HG02759 (cell line): ENCODE results near the gene DTYMK.
A peak's percentile ranks its signal among the peaks of the same experiment; 100 is the strongest.
"Not testable (repeated sequence)": the region's sequence is repeated elsewhere in the genome, so short reads cannot be mapped to it uniquely, and the experiment has no call there.

Source experiments
- ATAC-seq: cut with Tn5 transposase; IDR thresholded peaks from one replicate; pipeline ENCODE4 v1.9.1; 2021; ENCODE audit warnings: mild to moderate bottlenecking, moderate library complexity; ENCODE audit not compliant: unreplicated experiment

The DTYMK gene, protein sequence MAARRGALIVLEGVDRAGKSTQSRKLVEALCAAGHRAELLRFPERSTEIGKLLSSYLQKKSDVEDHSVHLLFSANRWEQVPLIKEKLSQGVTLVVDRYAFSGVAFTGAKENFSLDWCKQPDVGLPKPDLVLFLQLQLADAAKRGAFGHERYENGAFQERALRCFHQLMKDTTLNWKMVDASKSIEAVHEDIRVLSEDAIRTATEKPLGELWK

GRCh38 chr2:241686650-241687425 is at the start of gene DTYMK:
DTYMK (minus strand) TSS chr2:241686815; CDS start chr2:241686783, 32 bp downstream.
- ATAC-seq: peak; percentile 97

- ATAC-seq: no peak
Measured at GRCh38 chr2:241736111-241736510, 49.5 kb upstream of the DTYMK start.

DNA sequence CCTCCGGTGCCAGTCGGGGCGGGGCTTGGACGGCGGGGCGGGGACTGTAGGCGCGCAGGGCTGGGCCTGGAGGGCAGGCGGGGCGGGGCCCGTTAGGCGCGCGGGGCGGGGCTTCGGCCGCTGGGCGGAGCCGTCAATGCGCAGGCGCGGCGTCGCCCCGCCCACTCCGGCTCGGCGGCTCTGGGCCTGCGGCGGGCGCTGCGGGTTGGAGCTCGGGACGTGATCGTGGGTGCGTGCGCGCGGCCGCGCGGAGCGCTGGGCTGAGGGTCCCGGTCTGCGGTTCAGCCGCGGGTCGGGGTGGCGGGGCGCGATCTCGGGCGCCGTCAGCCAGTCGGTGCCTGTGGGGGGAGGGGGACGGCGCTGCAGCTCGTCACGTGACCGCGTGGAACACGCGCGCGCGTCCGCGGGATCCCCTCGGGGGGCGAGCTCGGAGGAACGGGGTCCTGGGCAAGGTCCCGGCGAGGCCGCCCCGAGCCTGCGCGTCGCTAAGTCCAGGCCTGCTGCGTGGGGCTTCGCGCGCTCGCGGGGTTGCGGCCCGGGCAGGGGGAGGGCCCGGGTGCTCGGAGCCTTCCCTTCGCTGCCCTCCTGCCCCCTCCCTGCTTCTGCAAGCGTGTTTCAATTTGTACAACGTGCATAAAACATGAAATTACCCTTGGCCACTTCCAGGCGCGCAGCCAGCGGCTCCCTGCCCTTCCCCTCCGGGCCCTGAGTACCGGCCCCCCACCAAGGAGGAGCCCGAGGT is 48.0 kb upstream of the DTYMK start, which contains the start of gene D2HGDH:
Gene D2HGDH (plus strand): TSS at position 164 of the 742 bp plus-strand sequence. CDS start 595 bp downstream, outside the sequence.
- peak; percentile 78 for ATAC-seq

- peak; percentile 27 for ATAC-seq
Measured at GRCh38 chr2:241734208-241734466, 47.5 kb upstream of the DTYMK start.

DNA sequence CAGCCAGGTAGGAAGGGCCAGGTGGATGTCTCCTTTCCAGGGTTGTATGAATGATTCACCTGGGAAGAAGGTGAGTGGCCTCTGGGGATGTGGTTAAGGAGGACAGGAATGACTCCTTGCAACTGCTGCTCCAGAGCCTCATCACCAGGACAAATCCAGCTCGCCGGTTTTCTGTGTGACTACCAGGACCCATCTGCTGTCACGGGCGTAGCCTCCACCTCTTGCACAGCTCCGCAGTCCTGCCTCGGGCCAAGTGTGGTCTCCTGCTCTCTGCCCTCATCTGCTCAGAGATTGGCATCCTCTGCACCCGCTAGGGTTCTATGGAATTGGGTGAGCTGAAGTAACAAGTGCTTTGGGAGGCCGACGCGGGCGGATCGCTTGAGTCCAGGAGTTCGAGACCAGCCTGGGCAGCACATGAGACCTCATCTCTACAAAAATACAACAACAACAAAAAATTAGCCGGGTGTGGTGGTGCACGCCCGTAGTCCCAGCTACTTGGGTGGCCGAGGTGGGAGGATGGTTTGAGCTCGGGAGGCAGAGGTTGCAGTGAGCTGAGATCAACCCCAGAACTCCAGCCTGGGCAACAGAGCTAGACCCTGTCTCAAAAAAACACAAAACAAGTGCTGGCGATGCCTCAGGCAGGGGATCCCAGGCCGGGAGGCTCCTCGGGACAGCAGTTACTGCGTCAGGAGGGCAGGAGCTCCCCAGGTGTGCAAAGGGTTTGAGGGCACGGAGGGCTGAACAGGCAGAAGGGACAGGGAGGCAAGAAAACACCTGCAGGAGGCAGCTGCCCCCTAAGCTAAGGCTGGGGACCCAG is 47.0 kb upstream of the DTYMK start:
- ATAC-seq: no peak

DNA sequence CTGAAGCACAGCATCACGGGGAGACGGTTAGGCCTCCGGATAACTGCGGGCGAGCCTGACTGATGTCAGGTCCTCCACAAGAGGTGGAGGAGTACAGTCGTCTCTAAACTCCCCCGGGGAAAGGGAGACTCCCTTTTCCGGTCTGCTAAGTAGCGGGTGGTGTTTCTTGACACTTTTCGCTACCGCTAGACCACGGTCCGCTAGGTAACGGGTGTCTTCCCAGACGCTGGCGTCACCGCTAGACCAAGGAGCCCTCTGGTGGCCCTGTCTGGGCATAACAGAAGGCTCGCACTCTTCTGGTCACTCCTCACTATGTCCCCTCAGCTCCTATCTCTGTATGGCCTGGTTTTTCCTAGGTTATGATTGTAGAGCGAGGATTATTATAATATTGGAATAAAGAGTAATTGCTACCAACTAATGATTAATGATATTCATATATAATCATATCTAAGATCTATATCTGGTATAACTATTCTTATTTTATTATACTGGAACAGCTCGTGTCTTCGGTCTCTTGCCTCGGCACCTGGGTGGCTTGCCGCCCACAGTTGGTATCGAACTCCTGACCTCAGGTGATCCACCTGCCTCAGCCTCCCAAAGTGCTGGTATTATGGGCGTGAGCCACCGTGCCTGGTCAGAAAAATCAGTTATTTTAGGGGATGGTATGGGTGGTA is 46.0 kb upstream of the DTYMK start:
- ATAC-seq: not testable (repeated sequence)

DNA sequence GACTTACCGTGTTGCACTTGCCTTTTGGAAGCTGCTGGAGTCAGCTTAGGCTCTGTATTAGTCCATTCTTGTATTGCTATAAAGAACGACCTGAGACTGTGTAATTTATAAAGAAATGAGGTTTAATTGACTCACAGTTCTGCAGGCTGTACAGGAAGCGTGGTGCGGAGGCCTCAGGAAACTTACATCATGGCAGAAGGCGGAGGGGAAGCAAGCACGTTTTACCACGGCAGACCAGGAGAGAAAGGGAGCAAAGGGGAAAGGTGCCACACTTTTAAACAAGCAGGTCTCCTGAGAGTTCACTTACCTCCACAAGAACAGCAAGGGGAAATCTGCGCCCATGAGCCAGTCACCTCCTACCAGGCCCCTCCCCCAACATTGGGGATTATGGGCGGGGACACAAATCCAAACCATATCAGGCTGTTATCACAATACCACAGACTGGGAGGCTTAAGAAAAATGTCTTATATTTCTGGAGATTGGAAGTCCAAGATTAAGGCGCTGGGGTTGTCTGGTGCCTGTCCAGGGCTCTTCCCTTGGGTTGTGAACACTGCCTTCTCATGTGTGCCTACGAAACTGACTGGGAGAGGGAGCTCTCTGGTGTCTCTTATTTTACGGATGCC is 44.2 kb upstream of the DTYMK start:
- no peak for ATAC-seq

DNA sequence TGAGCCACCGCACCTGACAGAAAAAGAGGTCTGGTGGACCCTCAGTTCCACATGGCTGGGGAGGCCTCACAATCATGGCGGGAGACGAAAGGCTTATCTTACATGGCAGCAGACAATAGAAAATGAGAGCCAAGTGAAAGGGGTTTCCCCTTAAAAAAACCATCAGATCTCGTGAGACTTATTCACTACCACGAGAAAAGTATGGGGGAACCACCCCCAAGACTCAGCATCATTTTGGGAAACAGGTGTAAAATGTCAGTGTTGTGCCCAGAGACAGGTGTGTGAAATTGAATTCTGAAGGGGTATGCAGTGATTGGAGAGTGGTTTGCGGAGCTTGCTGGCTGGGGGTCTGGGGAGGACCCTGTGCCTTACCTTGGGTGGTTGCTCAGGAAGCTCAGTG is 43.3 kb upstream of the DTYMK start:
- ATAC-seq: no peak

GRCh38 chr2:241728627-241729026 is 42.0 kb upstream of the DTYMK start:
- ATAC-seq: no peak

- no peak for ATAC-seq
Measured at GRCh38 chr2:241728000-241728399, 41.4 kb upstream of the DTYMK start.

DNA sequence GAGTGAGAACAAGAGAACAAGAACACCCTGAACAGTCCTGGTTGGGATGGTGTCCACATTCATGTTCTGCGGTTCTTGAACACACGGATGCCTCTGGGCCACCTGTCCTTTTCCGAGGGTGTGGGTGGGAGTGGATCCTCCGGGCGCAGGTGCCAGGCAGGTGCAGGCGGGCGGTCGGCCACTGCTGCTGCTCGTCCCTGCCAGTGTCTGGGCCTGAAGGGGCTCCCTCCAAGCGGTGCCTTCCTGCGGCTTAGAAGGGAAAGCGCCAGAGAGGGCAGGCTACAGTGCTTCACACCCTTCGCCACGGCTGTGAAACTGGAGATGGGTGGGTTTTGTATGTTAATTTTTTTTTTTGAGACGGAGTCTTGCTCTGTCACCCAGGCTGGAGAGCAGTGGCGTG is 39.8 kb upstream of the DTYMK start:
- no peak for ATAC-seq

DNA sequence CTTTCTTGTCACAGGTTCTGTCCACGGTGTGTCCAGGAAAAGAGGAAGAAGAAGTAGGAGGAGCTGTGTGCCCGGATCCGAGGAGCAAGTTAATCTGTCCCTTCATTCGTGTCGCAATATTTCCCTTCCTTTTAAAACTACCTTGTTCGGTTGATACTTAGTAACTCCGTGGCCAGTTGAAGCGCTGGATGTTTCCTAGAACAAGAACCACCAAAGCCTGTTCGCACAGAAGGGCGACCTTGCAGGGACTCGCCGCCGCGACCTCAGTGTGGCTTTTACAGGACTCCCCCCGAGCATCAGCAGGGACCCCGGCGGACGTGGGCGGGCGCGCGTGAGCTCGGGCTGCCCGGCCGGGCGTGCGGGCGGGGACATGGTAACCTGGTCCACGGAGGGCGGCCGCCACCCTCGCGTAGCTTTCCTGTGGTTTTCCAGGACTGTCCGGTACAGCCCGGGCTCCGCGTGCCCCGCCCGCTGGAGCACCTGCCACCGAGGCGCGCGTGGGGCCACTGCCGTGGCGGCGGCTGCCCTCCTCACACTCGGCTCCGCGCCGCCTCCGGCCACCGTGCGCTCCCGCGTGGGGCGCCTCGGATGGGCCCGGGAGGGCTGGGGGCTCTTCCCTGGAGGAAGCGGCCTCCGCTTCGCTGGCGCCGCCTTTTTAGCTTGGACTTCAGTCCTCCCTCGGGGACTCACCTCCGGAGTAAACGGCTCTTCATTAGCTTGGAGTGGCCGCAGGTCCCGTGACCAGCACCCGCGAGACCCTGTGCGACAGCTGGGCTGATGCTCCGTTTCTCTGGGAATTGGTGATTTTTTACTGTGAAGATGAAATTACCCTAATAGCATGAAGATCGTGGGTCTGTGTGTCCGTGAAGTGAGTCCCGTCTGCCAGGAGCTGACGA is 38.6 kb upstream of the DTYMK start:
- ATAC-seq: no peak

DNA sequence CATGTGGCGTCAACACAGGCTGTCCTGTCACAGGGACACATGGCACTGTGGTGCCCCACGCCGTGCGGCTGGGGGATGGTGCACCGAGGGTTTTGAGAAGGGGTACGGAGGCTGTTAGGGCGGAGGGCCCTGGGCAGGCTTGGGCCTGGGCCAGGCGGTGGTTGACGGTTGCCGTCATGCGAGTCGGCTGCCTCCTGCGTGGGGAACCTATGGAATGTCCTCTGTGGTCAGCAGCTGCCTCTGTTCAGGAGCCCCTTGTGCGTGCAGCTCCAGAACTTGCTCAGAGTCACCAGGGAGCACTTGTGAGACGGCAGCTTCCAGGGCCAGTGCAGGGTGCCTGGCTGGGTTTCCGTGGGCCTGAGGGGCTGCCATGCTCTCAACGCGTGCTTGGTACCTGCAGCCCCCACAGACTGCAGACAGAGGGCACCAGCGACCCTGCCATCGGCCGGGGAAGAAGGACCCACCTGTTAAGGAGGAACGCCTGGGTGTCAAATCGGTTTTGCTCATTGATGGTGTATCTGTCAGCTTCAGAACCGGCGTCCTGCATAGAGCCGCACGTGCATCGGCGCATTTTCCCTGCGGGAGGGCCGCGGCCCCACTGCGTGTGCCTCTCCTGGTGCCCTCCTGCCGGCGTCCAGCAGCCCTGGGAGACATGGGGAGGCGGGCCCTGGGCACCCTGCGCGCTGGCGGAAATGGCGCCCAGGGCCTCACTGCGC is 37.8 kb upstream of the DTYMK start:
- no peak for ATAC-seq

DNA sequence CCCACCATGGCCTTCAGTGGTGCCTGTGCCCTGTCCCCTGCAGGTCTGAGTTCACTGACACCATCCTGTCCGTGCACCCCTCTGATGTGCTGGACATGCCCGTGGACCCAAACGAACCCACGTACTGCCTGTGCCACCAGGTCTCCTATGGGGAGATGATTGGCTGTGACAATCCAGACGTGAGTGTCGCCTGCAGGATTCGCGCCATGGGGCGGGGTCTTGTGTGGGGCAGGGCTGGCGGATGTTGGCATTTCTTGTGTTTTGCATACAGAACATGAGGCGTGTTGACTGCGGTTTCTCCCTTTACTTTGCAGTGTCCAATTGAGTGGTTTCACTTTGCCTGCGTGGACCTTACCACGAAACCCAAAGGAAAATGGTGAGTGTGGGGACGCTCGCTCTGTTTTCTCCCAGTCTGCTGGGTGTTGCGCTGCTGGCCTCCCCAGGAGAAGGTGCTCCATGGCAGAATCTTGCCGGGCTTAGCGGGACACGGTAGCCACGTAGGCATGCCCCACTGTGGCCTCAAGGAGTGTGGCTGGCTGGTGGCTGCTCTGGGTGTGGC is 36.4 kb upstream of the DTYMK start:
- no peak for ATAC-seq

GRCh38 chr2:241721852-241722251 is 35.2 kb upstream of the DTYMK start:
- no peak for ATAC-seq

DNA sequence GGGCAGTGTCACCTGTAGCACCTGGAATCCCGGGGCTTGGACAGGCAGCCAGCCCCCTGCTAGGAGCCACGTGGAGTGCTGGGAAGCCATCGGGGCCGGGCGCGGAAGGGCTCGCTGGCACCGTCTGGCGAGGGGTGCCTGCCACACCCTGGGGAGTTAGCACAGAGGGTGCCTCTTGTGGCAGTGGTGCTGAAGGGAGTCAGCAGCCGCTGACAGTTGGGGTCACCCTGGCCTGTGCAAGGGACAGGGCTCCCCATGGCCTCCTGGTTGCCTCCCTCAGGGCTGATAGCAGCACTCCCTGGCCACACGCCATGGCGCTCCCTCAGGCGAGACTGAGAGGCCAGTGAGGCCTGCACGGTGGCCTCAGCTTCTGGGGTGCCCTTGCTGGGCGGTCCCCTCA is 33.9 kb upstream of the DTYMK start:
- no peak for ATAC-seq

- ATAC-seq: no peak
Measured at GRCh38 chr2:241720099-241720498, 33.5 kb upstream of the DTYMK start.

GRCh38 chr2:241719093-241719492 is 32.5 kb upstream of the DTYMK start:
- no peak for ATAC-seq
